T-helper 2 cell treated with Interferon-gamma antibody and Interleukin-4, amounts not matched to agents 100 ng/mL and 5 ng/mL, for 36 hours (primary cell): ENCODE measurements around the gene ITGA1. TPM values are rescaled to one million over a fixed set of nuclear protein-coding genes. Genes with fewer than 3 reads are reported as not detected.

Source experiments
- intact Hi-C: fragments of 100-400 bp; cut with micrococcal nuclease; formaldehyde crosslinking; loops from one replicate; pipeline ENCODE4 v1.15.1; 2023
- total RNA-seq: library from RNA; stranded (reverse); gene quantifications from 2 replicates; pipeline ENCODE4 v1.2.3, GENCODE V29; 2022

The ITGA1 gene
- total RNA-seq, 1 donor from 2014 or later, result 3.2 TPM

GRCh38 chr5:52771343-52772039 lies 16.2 kb upstream of the ITGA1 start:
- intact Hi-C loops, result loop anchor here (1.0 to 2.0 kb wide), 4 partner anchors 15 to 46 kb away; partner anchors contain the start of genes ITGA1 and PELO

DNA sequence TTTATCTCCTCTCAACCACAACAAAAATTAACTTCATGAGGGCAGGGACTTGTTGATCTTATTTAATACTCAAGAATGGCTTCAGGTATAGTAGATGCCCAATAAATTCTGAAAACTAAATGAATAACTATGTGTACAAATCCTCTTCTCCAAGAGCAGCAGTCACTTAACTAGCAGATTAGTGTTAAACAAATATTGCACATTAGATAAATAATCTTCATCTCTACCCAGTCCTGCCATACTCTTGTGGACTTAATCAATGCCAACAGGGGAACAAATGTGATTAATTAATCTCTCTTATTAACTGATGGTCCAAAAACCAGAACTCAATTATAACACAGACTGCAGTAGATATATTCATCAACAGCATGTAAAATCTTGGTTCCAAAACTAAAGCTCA lies 15.0 kb upstream of the ITGA1 start:
- intact Hi-C loops, result no loop called here

DNA sequence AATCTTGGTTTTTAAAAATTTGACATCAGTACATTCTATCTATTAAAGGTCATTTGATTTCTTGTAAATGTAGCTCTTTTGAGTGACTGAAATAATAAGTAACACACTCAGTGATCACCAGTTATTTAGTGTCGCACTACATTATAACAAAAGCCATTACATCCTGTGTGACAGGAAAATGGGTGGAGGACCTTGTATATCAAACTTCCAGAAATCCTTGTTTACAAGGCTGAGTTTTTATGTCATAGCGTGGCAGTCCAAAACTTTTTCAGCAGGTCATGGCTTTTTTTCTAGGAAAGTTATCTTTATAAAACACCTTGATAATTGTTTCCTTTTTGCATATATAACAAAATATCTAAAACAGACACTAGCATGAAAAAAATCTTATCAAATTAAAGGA lies 14.4 kb upstream of the ITGA1 start:
- intact Hi-C loops, result no loop called here

DNA sequence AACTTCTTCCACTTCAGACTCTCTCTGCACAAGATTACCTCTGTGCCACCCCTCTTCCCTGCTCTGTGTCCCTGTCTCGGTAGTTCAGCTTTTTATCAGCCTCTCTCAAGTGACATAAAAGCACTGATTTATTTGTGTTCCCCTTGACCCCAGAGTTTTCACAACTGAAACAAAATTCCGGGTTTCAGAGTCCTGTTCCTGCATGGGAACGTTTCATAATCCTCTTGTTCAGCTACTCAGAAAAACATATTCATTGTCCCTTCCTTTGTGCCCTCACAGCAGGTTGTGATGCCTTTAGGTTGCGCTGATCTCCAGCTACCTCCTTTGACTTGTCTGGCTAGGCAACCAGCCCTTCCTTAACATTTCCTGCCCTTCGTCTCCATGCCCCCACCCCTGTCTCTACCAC lies 13.7 kb upstream of the ITGA1 start:
- intact Hi-C loops, result no loop called here

- intact Hi-C loops, result no loop called here
These were observed 11.6 kb upstream of the ITGA1 start for GRCh38 chr5:52776116-52776515.

- intact Hi-C loops, result no loop called here
These were observed 10.5 kb upstream of the ITGA1 start for GRCh38 chr5:52777186-52777585.

DNA sequence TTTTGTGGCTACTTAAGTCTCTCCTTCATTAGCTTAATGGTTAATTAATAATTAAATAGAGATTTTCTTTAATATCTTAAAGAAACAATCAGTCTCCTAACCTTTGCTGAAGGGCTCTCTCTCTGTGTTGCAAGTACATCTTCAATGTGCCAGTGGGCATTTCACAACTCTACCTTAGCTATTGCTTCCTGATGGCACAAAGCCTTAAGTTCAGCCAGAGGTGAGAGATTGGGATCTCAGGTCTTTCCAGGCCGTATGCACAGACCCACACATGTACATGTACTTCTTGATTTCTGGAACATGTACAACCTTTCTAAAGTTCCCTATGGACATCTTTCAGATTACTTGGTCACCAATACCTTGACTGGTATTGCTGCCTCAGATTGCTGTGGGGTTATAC lies 8.9 kb upstream of the ITGA1 start:
- intact Hi-C loops, result no loop called here

- intact Hi-C loops, result no loop called here
These were observed 8.5 kb upstream of the ITGA1 start for GRCh38 chr5:52779213-52779612.

- intact Hi-C loops, result no loop called here
These were observed 4.3 kb upstream of the ITGA1 start for GRCh38 chr5:52783226-52783959.

DNA sequence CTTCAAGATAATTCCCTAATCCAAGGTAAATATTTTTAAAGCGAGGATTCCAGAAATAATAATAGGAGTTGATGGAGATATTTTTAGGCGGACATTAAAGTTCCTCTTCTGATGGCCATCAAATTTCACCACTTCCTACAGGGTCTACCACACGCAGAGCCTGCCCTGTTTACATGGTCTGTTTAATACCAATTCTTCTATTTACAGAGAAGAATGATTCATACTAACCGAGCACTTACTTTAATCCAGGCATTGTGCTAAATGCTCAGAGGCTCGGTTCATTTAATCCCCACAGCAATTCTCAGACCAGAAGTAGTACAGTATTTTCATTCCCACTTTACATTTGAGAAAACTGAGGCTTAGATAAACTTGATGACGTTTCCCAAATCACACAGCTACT lies 3.0 kb upstream of the ITGA1 start:
- intact Hi-C loops, result loop anchor here (5.0 kb wide), 1 partner anchor 92 kb away; no protein-coding TSS in a partner anchor

- intact Hi-C loops, result loop anchor here (2.0 to 5.0 kb wide), 4 partner anchors 16 to 128 kb away; no protein-coding TSS in a partner anchor
These were observed 1.3 kb upstream of the ITGA1 start for GRCh38 chr5:52786391-52786790.

GRCh38 chr5:52786949-52787599 lies 642 bp upstream of the ITGA1 start:
- intact Hi-C loops, result loop anchor here (1.0 to 5.0 kb wide), 6 partner anchors 12 to 128 kb away; no protein-coding TSS in a partner anchor

DNA sequence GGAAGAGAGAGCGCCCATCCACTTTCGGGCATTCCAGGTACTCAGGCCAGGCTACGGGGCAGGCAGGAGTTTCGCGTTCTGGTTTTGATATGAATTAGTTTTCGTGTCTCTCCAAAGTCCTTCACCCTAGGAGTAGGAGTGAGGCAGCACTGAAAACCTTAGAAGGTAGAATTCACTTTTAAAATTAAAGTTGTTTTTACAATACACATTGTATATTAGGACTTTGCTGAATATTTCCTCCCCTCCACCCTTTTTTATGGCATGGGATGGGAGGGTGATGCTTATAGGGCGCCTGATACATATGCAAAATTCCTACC lies 747 bp downstream of the ITGA1 start:
- intact Hi-C loops, result loop anchor here (5.0 kb wide), 1 partner anchor 96 kb away; no protein-coding TSS in a partner anchor

- intact Hi-C loops, result loop anchor here (5.0 kb wide), 1 partner anchor 97 kb away; no protein-coding TSS in a partner anchor
These were observed 1.7 kb downstream of the ITGA1 start for GRCh38 chr5:52789378-52789777.

DNA sequence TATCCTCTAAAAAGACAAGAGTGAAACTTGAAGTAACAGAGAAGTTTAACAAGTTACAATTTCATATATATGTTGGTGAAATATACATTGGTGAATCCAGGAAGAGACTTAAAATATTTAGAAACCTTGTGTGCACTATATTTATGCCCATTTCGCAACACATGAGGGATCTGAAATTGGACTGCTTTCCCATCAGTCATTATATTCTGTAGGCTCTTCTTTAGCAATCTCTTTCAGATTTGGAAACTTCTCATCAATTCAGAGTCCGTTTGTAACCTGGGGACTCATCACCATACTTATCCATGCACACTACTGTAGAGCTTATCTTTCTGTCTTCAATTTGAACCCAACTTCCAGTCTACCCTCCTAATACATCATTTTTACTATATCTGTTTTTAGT lies 2.1 kb downstream of the ITGA1 start:
- intact Hi-C loops, result loop anchor here (5.0 kb wide), 1 partner anchor 98 kb away; no protein-coding TSS in a partner anchor

GRCh38 chr5:52791366-52791765 lies 3.6 kb downstream of the ITGA1 start:
- intact Hi-C loops, result no loop called here

DNA sequence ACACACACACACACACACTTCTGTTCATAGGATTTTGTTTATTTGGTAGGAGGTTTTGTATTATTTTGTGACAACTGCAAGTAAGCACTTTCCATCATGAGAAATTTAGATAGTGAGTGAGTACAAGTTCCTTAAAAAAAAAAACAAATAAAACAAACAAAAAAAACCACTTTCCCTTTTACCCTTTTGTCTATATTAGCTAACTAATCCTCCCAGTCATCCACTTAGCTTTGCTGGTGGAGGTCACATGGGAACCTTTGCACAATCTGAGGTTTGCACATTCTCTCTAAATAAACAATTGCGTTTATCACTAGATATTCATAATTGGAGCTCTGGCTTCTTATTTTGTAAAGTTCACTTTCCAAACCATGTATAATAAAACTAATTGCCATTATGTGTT lies 6.8 kb downstream of the ITGA1 start:
- intact Hi-C loops, result no loop called here

DNA sequence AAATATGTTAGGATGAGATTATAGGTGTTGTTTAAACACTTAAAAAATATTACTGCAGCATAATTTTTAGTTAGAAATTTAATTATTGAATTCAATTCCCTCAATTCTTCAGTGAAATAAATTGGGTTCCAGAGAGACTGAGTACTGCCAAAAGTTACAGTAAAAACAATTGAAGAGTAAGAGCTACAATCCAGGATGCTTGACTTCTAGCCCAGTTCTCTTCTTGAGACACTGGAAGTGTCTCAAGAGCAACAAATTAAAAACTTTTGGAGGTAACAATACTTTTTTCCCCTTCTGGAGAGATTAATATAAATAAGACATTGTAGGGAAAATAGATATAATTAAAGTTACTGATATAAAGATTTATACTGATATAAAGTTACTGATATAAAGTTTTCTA lies 8.3 kb downstream of the ITGA1 start:
- intact Hi-C loops, result no loop called here

DNA sequence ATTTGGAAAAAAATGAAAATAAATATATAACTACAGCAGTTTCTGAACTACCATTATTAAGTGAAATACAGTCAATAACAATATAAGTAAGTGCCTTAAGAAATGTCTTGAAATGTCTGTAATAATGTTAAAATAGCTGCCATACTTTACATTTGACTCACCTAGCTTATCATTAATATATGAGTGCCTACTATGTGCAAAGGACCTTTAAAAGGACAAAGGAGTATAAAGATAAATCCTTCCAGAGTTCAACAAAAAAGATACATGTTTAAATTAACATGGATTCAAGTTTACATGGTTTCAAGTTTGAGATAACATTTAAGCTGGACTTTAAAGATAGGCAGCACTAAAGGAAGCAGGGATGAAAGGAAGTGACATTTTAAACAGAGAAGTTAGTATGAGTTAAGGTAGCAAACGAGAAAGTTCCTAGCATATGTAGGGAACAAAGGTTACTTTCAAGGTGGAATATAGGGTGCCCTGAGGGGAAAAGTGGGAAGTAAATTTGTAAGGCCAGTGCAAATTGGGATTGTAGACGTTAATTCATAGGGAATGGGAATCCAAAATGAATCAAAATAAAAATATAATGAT lies 8.9 kb downstream of the ITGA1 start:
- intact Hi-C loops, result no loop called here

GRCh38 chr5:52798938-52799337 lies 11.2 kb downstream of the ITGA1 start:
- intact Hi-C loops, result loop anchor here (1.0 kb wide), 2 partner anchors 12 to 116 kb away; partner anchors contain the start of genes ITGA1 and PELO

- intact Hi-C loops, result loop anchor here (1.0 kb wide), 2 partner anchors 12 to 116 kb away; partner anchors contain the start of genes ITGA1 and PELO
These were observed 11.8 kb downstream of the ITGA1 start for GRCh38 chr5:52799358-52799982.
